Body of pancreas (tissue), 4 donors: Measurements from ENCODE around the gene CLECL1. TPM values are rescaled to one million over a fixed set of nuclear protein-coding genes. Genes with fewer than 3 reads are reported as not detected.
A peak's percentile ranks its signal among the peaks of the same experiment; 100 is the strongest.

Experiments
- ATAC-seq: fragments of 150-250 bp; one replicate; pipeline ENCODE4 v1.9.1; 2016
- DNase-seq, 4 donors: peaks; one replicate each; pipeline ENCODE4 v3.0.0-alpha.2; 2019
- H3K27ac ChIP-seq, 4 donors: fragments of 200-600 bp; sonication (generic); 1 replicate in 3 of 4; 2 replicates in 1 of 4; pipeline versions ENCODE4 v1.5.1 to v1.6.1; 2016 to 2019; ENCODE audit warnings: mild to moderate bottlenecking in 1 of 4, mixed read lengths in 1 of 4, moderate library complexity in 1 of 4
- H3K27me3 ChIP-seq, 2 donors: fragments of 200-600 bp; sonication (generic); one replicate each; pipeline ENCODE4 v1.6.0; 2016; ENCODE audit warnings: mild to moderate bottlenecking in 1 of 2
- H3K36me3 ChIP-seq, 2 donors: fragments of 200-600 bp; sonication (generic); replicated peaks in 1 of 2; 2 replicates each; pipeline ENCODE4 v1.5.1; 2016; ENCODE audit warnings: low read depth in 2 of 2; ENCODE audit not compliant: insufficient read depth in 1 of 2
- H3K4me1 ChIP-seq: fragments of 200-600 bp; sonication (generic); one replicate; pipeline ENCODE4 v1.6.0; 2016
- H3K4me3 ChIP-seq, 2 donors: fragments of 200-600 bp; sonication (generic); 1 replicate in 1 of 2; 2 replicates in 1 of 2; pipeline ENCODE4 v1.5.1; 2016 to 2019
- H3K9me3 ChIP-seq, 3 donors: fragments of 200-600 bp; sonication (generic); 1 replicate in 2 of 3; 2 replicates in 1 of 3; pipeline ENCODE4 v1.5.1; 2016
- POLR2A ChIP-seq, 3 donors: fragments of 450-650 bp; IDR thresholded peaks; one replicate each; pipeline ENCODE4 v1.6.1; 2016; ENCODE audit warnings: antibody characterized with exemption in 3 of 3, mild to moderate bottlenecking in 2 of 3
- WGBS, 2 donors: methylation state at CpG; one replicate each; pipeline ENCODE4 v1.1.5; 2017; 5-methylcytosine and 5-hydroxymethylcytosine counted together
- intact Hi-C: fragments of 100-400 bp; cut with DNase I; formaldehyde crosslinking; loops from one replicate; pipeline ENCODE4 v1.15.1; 2023
- total RNA-seq, 2 donors: library from RNA; depleted of rRNA; stranded (reverse); fragments of >200 nt; gene quantifications; one replicate each; pipeline ENCODE4 v1.1.0, GENCODE V29; 2016
- TF ChIP-seq, protein P1 (sequence below), 7 experiments: fragments of 450-650 bp in 4 of 7; fragments of 200-600 bp in 3 of 7; sonication (generic) in 3 of 7; IDR thresholded peaks; one replicate each; pipeline ENCODE4 v1.5.1; 2016 to 2019; ENCODE audit warnings: antibody characterized with exemption in 7 of 7

CLECL1 gene
- total RNA-seq, 2 donors from 2014 or later: not detected

- ATAC-seq: no peak
- H3K9me3 ChIP-seq: no peaks in the 10 kb centered on the region
- H3K4me1 ChIP-seq: peaks cover 5% of the 10 kb centered on the region
- H3K4me3 ChIP-seq: no peak overlapping the region
- no peak for DNase-seq
- intact Hi-C loops: no loop called here
- H3K27me3 ChIP-seq: no peaks in the 10 kb centered on the region
- no peaks in the 10 kb centered on the region for H3K36me3 ChIP-seq
- WGBS, 2 donors: 68 to 80% methylated on average over 3 of the region's 3 CpGs
- H3K27ac ChIP-seq: no peak overlapping the region
- TF ChIP-seq, protein P1, sequence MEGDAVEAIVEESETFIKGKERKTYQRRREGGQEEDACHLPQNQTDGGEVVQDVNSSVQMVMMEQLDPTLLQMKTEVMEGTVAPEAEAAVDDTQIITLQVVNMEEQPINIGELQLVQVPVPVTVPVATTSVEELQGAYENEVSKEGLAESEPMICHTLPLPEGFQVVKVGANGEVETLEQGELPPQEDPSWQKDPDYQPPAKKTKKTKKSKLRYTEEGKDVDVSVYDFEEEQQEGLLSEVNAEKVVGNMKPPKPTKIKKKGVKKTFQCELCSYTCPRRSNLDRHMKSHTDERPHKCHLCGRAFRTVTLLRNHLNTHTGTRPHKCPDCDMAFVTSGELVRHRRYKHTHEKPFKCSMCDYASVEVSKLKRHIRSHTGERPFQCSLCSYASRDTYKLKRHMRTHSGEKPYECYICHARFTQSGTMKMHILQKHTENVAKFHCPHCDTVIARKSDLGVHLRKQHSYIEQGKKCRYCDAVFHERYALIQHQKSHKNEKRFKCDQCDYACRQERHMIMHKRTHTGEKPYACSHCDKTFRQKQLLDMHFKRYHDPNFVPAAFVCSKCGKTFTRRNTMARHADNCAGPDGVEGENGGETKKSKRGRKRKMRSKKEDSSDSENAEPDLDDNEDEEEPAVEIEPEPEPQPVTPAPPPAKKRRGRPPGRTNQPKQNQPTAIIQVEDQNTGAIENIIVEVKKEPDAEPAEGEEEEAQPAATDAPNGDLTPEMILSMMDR (IDR thresholded peaks at IDR 0.05): no peak
- no peak for TF ChIP-seq POLR2A (IDR thresholded peaks at IDR 0.05)
These were observed 22.1 kb downstream of the CLECL1 start for GRCh38 chr12:9710584-9711375.

DNA sequence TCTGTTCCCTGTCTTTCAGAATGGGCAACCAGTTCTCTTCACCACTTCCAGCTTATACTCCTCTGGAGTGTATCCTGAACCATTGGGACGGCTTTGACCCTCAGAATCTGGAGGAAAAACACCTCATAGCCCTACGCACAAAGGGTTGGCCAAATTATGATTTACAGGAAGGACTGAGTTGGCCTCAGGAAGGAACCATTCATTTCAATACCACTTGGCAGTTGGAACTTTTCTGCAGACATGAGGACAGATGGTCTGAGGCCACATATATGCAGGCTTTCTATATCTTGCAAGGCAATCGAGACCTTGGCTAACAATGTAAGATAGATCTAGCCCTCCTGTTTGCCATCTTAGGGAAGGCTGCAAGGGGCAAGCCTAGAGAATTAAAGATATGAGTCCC lies 24.0 kb downstream of the CLECL1 start:
- no peak for ATAC-seq
- intact Hi-C loops: loop anchor here (5.0 to 10.0 kb wide), 2 partner anchors 74 to 377 kb away; no protein-coding TSS in a partner anchor
- WGBS, 2 donors: 83 to 86% methylated on average over 3 of the region's 3 CpGs

DNA sequence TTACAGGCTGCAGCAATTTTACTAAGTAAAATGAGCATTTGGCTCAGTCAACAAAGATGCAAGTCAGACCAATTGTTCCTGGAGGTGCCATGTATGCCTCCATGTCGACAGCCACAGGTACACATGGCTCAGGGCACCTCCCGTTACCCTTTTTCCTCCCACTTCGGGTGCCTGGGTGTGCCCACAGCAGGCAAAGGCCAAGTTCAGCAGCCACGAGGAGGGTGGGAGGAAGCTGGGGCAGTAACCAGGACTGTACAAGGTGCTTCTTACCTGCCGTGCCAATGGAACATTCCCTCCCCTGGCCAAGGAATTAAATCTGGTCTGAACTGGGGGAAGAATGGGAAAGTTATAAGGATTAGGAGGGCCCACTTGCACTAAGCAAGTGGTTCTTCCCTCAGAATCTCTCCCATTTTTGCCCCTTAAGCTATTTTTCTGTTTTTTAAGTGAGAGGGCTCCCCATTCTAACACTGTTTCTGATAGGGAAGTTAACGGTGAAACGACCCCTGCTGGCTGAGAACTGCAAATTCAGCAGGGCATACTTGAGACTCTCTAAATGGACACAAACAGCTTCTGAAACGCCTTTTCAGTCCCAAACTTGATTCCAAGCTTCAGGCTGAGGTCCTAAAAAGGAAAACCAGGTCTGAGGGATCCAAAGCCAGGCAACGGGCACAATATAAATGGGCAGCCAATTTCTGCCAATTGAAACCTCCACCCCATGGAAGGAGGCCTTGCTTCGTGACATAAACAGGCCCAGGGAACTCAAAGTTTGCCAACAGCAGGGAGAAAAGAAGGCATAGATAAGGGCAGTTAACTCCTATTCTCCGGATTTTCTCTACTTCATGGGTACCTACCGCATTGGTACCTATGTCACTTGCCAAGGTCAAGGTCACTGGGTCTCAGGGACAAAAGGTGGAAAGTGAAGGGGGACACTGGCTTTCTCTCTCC lies 24.8 kb downstream of the CLECL1 start:
- peaks cover 5% of the 10 kb centered on the region for H3K4me1 ChIP-seq
- WGBS, 2 donors: 35 to 42% methylated on average over 12 of the region's 12 CpGs
- H3K27me3 ChIP-seq: no peaks in the 10 kb centered on the region
- H3K9me3 ChIP-seq: no peaks in the 10 kb centered on the region
- TF ChIP-seq POLR2A (IDR thresholded peaks at IDR 0.05): no peak
- TF ChIP-seq, protein P1 (IDR thresholded peaks at IDR 0.05): peak; percentile 46 to 83 (median 70)
- H3K4me3 ChIP-seq: no peak overlapping the region
- H3K36me3 ChIP-seq: no peaks in the 10 kb centered on the region
- peak; percentile 51 to 62 (median 58) for DNase-seq
- intact Hi-C loops: loop anchor here (5.0 to 10.0 kb wide), 2 partner anchors 73 to 376 kb away; no protein-coding TSS in a partner anchor
- no peak overlapping the region for H3K27ac ChIP-seq
- ATAC-seq: peak; percentile 70

More for the DNA sequence above, 24.0 kb downstream of the CLECL1 start:
- peaks cover 5% of the 10 kb centered on the region for H3K4me1 ChIP-seq
- no peaks in the 10 kb centered on the region for H3K27me3 ChIP-seq
- no peak for TF ChIP-seq POLR2A (IDR thresholded peaks at IDR 0.05)
- TF ChIP-seq, protein P1 (IDR thresholded peaks at IDR 0.05): no peak
- no peak for DNase-seq
- no peaks in the 10 kb centered on the region for H3K9me3 ChIP-seq
- H3K36me3 ChIP-seq: no peaks in the 10 kb centered on the region
- no peak overlapping the region for H3K27ac ChIP-seq
- H3K4me3 ChIP-seq: no peak overlapping the region

GRCh38 chr12:9707356-9707755 lies 25.5 kb downstream of the CLECL1 start:
- Histone ChIP-seq H3K36me3 (no peaks in the 10 kb centered on the region), H3K9me3 (no peaks in the 10 kb centered on the region), H3K4me3 (no peak overlapping the region), H3K4me1 (peaks cover 5% of the 10 kb centered on the region), H3K27ac (no peak overlapping the region), H3K27me3 (no peaks in the 10 kb centered on the region)
- no peak for ATAC-seq
- no peak for TF ChIP-seq POLR2A (IDR thresholded peaks at IDR 0.05)
- TF ChIP-seq, protein P1 (IDR thresholded peaks at IDR 0.05): no peak
- intact Hi-C loops: loop anchor here (5.0 to 10.0 kb wide), 2 partner anchors 73 to 375 kb away; no protein-coding TSS in a partner anchor
- no peak for DNase-seq
